OCI-LY1 (cell line): Measurements from ENCODE around the gene TST.

Source experiments
- EZH2 ChIP-seq: fragments of 200-600 bp; sonication (generic), shearing (Covaris generic); IDR thresholded peaks from 2 replicates; pipeline ENCODE4 v1.8.0; 2017; ENCODE audit warnings: borderline replicate concordance, mixed run types, mild to moderate bottlenecking, antibody characterized with exemption, low read length, moderate library complexity, mixed read lengths
- TF ChIP-seq, protein P1 (sequence below): fragments of 200-600 bp; sonication (generic), shearing (Covaris generic); IDR thresholded peaks from 2 replicates; pipeline ENCODE4 v1.5.1; 2017; ENCODE audit warnings: mild to moderate bottlenecking, antibody characterized with exemption, low read length, moderate library complexity, mixed read lengths

- TF ChIP-seq, protein P1, sequence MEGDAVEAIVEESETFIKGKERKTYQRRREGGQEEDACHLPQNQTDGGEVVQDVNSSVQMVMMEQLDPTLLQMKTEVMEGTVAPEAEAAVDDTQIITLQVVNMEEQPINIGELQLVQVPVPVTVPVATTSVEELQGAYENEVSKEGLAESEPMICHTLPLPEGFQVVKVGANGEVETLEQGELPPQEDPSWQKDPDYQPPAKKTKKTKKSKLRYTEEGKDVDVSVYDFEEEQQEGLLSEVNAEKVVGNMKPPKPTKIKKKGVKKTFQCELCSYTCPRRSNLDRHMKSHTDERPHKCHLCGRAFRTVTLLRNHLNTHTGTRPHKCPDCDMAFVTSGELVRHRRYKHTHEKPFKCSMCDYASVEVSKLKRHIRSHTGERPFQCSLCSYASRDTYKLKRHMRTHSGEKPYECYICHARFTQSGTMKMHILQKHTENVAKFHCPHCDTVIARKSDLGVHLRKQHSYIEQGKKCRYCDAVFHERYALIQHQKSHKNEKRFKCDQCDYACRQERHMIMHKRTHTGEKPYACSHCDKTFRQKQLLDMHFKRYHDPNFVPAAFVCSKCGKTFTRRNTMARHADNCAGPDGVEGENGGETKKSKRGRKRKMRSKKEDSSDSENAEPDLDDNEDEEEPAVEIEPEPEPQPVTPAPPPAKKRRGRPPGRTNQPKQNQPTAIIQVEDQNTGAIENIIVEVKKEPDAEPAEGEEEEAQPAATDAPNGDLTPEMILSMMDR, result no peak
- TF ChIP-seq EZH2, result no peak
Measured at GRCh38 chr22:36981247-36981775, 37.9 kb downstream of the TST start.
